ENCODE measurements around the gene TCEAL6.
A peak's percentile ranks its signal among the peaks of the same experiment; 100 is the strongest.
"Not testable (repeated sequence)": the region's sequence is repeated elsewhere in the genome, so short reads cannot be mapped to it uniquely, and the experiment has no call there.

The TCEAL6 gene

GRCh38 chrX:102142274-102142673, at the start of gene TCEAL6:
TCEAL6 (minus strand) TSS chrX:102142481.
- not testable (repeated sequence) for TF ChIP-seq CTCF (IDR thresholded peaks at IDR 0.05)

- TF ChIP-seq CTCF (IDR thresholded peaks at IDR 0.05), result no peak
Observed at GRCh38 chrX:102185967-102186720, 43.9 kb upstream of the TCEAL6 start.

GRCh38 chrX:102155806-102156179, 13.5 kb upstream of the TCEAL6 start, which contains the start of gene BEX5:
BEX5 (minus strand) TSS chrX:102155977; CDS start chrX:102154265, 1,712 bp downstream.
- no peak for TF ChIP-seq CTCF (IDR thresholded peaks at IDR 0.05)

- no peak for TF ChIP-seq CTCF (IDR thresholded peaks at IDR 0.05)
Observed at GRCh38 chrX:102154900-102155805, 12.9 kb upstream of the TCEAL6 start.

GRCh38 chrX:102154218-102154860, 12.1 kb upstream of the TCEAL6 start:
- peak; percentile 14; the same call in 1 of the 2 replicates for TF ChIP-seq CTCF (IDR thresholded peaks at IDR 0.05)

GRCh38 chrX:102138064-102138463, 4.2 kb downstream of the TCEAL6 start:
- no peak for TF ChIP-seq CTCF (IDR thresholded peaks at IDR 0.05)

GRCh38 chrX:102129473-102129872, 12.8 kb downstream of the TCEAL6 start:
- peak; percentile 51 for TF ChIP-seq CTCF (IDR thresholded peaks at IDR 0.05)

Measured in LNCAP (cell line).